GM18870 (cell line): ENCODE data around the gene COL19A1.
"Not testable (repeated sequence)": the region's sequence is repeated elsewhere in the genome, so short reads cannot be mapped to it uniquely, and the experiment has no call there.

Source experiments
- ATAC-seq: cut with Tn5 transposase; IDR thresholded peaks from one replicate; pipeline ENCODE4 v1.9.1; 2021; ENCODE audit warnings: moderate library complexity; ENCODE audit not compliant: unreplicated experiment

Gene COL19A1

GRCh38 chr6:69895396-69895795 is 29.0 kb downstream of the COL19A1 start:
- ATAC-seq = no peak

GRCh38 chr6:69900869-69901268 is 34.5 kb downstream of the COL19A1 start:
- ATAC-seq = no peak

- ATAC-seq = no peak
Measured at GRCh38 chr6:69901361-69901760, 35.0 kb downstream of the COL19A1 start.

- no peak for ATAC-seq
Measured at GRCh38 chr6:69907981-69908498, 41.7 kb downstream of the COL19A1 start.

GRCh38 chr6:69913361-69913760 is 47.0 kb downstream of the COL19A1 start:
- no peak for ATAC-seq

GRCh38 chr6:69914015-69914485 is 47.7 kb downstream of the COL19A1 start:
- no peak for ATAC-seq

GRCh38 chr6:69915346-69915745 is 49.0 kb downstream of the COL19A1 start:
- no peak for ATAC-seq

DNA sequence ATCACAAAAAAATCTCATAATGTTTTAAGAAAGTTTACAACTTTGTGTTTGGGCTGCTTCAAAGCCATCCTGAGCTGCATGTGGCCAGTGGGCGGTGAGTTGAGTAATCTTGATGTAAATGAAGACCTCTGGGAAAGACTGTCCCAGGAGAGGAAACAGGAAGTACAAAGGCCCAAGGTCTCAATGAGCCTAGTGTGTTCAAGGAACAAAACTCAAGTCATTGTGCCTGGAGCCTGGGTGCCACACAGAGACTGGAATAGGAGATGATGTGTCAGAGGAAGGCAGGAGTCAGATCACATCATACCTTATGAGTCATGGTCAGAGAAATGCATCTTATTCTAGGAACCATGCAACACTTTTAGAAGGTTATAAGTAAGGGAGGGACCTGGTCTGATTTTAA is 51.5 kb downstream of the COL19A1 start:
- ATAC-seq = peak; percentile 63

- ATAC-seq = no peak
Measured at GRCh38 chr6:69918813-69919475, 52.6 kb downstream of the COL19A1 start.

- not testable (repeated sequence) for ATAC-seq
Measured at GRCh38 chr6:69921066-69921465, 54.7 kb downstream of the COL19A1 start.

DNA sequence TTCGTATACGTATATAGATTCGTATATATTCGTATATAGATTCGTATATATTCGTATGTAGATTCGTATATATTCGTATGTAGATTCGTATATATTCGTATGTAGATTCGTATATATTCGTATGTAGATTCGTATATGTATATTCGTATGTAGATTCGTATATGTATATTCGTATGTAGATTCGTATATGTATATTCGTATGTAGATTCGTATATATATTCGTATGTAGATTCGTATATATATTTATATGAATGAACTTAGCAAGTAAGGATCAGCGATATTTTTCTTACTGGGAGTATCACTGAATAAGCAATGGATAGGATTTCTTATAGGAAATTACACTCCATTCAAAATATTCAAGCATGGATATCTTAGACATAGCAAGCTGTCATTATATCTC is 55.3 kb downstream of the COL19A1 start:
- not testable (repeated sequence) for ATAC-seq

- no peak for ATAC-seq
Measured at GRCh38 chr6:69926745-69927144, 60.4 kb downstream of the COL19A1 start.

DNA sequence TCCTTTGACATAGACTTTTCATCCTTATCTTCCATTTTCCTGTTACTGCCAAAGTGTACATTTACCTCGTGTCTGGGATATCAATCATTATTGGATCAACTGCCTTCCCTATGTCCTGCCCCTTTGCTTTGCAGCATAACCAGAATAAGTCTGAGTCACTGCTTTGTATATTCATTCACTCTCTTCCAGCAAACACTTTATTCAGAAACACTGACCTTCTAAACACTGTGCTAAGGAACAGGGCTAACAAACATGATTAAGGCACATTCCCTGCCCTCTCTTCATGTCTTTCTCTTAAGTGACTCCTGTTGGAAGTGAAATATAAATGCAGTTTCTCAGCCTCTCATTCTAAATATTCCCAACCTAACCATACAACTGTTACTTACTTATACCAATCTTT is 66.9 kb downstream of the COL19A1 start:
- ATAC-seq = no peak

DNA sequence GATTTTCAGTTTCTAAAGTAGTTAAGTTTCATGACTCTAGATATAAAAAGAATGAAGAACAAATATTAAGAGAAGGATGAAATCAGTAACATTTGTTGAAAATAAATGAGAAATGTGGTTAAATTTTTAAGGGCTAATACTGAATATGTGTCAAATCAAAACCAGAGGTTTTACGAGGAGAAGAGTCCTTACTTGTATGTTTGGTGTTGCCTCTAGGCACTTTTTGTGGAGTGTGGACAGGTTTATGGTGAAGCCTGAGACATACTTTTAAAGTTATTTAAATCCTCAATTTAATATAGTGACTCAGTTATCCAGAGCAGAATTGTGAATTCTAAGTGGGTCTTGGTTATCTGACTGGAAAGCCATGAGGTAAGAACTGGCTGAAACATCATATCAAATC is 68.7 kb downstream of the COL19A1 start:
- no peak for ATAC-seq

- ATAC-seq = no peak
Measured at GRCh38 chr6:69936674-69937363, 70.5 kb downstream of the COL19A1 start.

DNA sequence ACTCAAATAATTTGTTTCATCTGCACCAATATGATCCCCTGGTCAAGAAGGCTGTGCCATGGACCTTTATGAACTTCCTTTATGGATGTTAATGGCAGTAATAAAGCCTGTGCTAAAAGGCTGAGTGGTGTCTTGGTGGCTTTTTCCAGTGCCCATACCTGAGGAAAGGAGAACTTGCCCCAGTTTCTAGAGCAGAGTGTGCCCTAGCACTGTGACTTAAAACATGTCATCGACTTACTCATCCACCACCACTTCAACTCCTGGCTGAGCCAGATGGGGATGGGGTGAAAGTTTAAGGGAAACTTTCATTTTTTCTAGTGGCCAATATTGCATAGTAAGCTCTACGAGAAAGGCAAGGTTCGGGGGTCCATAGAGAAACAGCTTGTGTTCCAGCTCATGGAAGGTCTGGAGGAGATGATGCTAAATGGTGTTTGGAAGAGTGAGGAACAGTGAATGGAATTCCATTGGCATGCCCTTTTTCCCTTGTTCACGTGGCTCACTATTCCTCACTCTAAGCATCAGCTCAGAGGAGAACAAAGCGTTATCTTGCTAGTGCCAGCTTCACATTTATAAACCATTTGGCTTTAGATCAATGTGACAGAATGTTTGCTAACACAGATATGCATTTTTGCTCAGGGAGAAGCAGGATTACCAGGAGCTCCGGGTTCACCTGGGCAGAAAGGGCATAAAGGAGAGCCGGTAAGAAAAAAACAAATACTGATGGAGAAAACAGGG is 71.2 kb downstream of the COL19A1 start:
- no peak for ATAC-seq

DNA sequence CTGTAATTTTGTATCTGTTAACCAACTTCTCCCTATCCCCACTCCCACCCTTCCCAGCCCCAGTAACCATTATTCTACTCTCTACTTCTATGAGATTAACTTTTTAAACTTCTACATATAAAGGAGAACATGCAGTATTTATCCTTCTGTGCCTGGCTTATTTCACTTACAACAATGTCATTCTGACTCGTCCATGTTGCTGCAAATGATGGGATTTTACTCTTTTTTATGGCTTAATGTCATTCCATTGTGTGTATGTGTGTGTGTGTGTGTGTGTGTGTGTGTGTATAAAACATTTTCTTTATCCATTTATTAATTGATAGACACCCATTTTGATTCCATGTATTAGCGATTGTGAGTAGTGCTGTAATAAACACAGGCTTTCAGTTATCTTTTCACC is 76.1 kb downstream of the COL19A1 start:
- no peak for ATAC-seq

DNA sequence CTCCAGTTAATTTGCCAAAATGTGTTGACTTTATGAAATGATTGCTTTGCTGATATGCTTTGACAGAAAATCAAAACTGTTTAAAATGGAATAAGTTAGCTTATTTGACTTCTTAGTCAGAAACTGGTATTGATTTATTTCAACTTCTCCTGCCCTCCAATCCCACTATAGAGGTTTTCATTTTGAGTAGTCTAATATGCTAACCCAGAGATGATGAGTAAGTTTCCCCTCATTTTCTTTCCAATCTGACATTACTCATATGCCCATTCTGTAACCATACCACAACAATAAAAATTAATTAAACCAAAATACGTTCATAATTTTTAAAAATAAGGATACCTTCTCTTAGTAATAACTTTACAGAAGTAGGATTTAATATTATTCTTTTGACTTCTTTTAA is 78.8 kb downstream of the COL19A1 start:
- no peak for ATAC-seq

GRCh38 chr6:69948479-69949114 is 82.2 kb downstream of the COL19A1 start:
- no peak for ATAC-seq

DNA sequence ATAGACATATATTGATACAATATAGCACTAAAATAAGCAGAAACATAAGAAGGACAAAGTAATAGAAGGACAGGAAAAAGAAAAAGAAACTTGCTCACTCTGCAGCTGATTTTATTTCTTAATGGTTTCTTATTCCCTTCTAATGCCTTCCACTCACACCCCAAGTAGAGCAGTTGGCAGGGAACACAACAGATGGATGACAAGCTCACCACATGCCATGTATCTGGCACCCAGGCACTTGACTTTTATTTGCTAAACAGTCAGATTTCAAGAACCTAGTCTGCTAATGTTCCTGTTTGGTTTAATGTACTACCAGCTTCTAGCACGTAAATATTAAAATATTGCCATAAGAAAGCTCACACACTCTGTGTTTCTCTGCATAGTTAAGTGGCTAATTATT is 87.1 kb downstream of the COL19A1 start:
- ATAC-seq = no peak

DNA sequence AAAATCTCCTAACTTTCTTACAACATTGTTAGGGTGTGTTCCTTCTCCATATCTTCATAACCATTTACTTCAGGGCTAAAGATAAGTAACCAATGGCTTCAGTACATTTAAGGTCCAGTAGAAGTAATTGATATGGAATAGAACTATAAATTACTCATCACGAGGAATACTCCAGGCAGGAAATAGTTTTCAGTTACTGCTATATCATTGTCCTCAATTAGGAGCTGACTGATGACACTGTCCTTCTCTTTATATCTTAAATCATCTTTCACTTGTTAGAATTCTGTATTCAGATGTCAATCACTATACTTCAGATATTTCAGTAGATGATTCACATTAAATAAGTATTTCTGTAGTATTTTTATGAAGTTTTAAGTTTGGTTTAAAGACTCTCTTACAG is 88.4 kb downstream of the COL19A1 start:
- ATAC-seq = no peak
